GM12878 (cell line): ENCODE data around the gene UBE2E2. TPM values are rescaled to one million over a fixed set of nuclear protein-coding genes. Genes with fewer than 3 reads are reported as not detected.

Source experiments
- BCL11A ChIP-seq: IDR thresholded peaks from 2 replicates; pipeline ENCODE4 v1.6.1; 2011; ENCODE audit warnings: low read depth, low read length
- BMI1 ChIP-seq: fragments of 450-650 bp; IDR thresholded peaks from 2 replicates; pipeline ENCODE4 v1.6.1; 2016; ENCODE audit warnings: mild to moderate bottlenecking, moderate library complexity, borderline replicate concordance
- CEBPZ ChIP-seq: fragments of 150-350 bp; IDR thresholded peaks from 2 replicates; pipeline ENCODE4 v1.6.1; 2016; ENCODE audit warnings: low read depth, low read length
- HSF1 ChIP-seq: fragments of 150-350 bp; IDR thresholded peaks from 2 replicates; pipeline ENCODE4 v1.6.1; 2014; ENCODE audit warnings: mild to moderate bottlenecking, low read depth, low read length
- IRF4 ChIP-seq: IDR thresholded peaks from 2 replicates; pipeline ENCODE4 v1.6.1; 2011; ENCODE audit warnings: low read depth, low read length
- REST ChIP-seq: IDR thresholded peaks from 2 replicates; pipeline ENCODE4 v1.6.1; 2012; ENCODE audit warnings: mild to moderate bottlenecking, low read depth, low read length
- RUNX3 ChIP-seq: IDR thresholded peaks from 2 replicates; pipeline ENCODE4 v1.6.1; 2012; ENCODE audit warnings: low read length, inconsistent platforms
- SKIL ChIP-seq: fragments of 450-650 bp; IDR thresholded peaks from 2 replicates; pipeline ENCODE4 v1.6.1; 2017; ENCODE audit warnings: mild to moderate bottlenecking, low read depth, inconsistent platforms; ENCODE audit not compliant: poor library complexity, severe bottlenecking
- ZNF24 ChIP-seq: fragments of 450-650 bp; IDR thresholded peaks from 2 replicates; pipeline ENCODE4 v1.6.1; 2017; ENCODE audit warnings: antibody characterized with exemption, mild to moderate bottlenecking
- polyA plus RNA-seq, 11 experiments: library from polyadenylated mRNA; depleted of rRNA in 4 of 11; unstranded in 6 of 11; stranded (reverse) in 5 of 11; fragments of >200 nt; fragmentation: Nextera tagmentation in 4 of 11; fragmentation: Illumina TruSeq in 1 of 11; extraction: Ambion mirVana in 4 of 11; extraction: Trizol in 1 of 11; gene quantifications; 1 replicate in 1 of 11; 2 replicates in 10 of 11; pipeline versions ENCODE4 v1.2.1 to v1.2.3, GENCODE V29; 2011 to 2016; ENCODE audit warnings: inconsistent platforms in 2 of 11, missing spikeins in 2 of 11, low read depth in 1 of 11
- total RNA-seq, 4 experiments: library from RNA; depleted of rRNA in 3 of 4; stranded (reverse); fragments of >200 nt in 3 of 4; fragmentation: Illumina TruSeq in 1 of 4; extraction: Trizol in 1 of 4; gene quantifications; 2 replicates each; pipeline versions ENCODE4 v1.2.1 to v1.2.3, GENCODE V29; 2013 to 2021
- TF ChIP-seq, protein P1 (sequence below): fragments of 450-650 bp; formaldehyde crosslinking; IDR thresholded peaks from 2 replicates; pipeline ENCODE4 v1.4.0; 2022; ENCODE audit warnings: mild to moderate bottlenecking, moderate library complexity

UBE2E2 gene
- total and polyA plus RNA-seq, 10 of the 15 experiments (the other 5 are each of a cell fraction or from before 2014, with no cell fraction given), result 8.7 to 71.0 (median 36.4) TPM

- TF ChIP-seq REST, result no peak
- TF ChIP-seq, protein P1, sequence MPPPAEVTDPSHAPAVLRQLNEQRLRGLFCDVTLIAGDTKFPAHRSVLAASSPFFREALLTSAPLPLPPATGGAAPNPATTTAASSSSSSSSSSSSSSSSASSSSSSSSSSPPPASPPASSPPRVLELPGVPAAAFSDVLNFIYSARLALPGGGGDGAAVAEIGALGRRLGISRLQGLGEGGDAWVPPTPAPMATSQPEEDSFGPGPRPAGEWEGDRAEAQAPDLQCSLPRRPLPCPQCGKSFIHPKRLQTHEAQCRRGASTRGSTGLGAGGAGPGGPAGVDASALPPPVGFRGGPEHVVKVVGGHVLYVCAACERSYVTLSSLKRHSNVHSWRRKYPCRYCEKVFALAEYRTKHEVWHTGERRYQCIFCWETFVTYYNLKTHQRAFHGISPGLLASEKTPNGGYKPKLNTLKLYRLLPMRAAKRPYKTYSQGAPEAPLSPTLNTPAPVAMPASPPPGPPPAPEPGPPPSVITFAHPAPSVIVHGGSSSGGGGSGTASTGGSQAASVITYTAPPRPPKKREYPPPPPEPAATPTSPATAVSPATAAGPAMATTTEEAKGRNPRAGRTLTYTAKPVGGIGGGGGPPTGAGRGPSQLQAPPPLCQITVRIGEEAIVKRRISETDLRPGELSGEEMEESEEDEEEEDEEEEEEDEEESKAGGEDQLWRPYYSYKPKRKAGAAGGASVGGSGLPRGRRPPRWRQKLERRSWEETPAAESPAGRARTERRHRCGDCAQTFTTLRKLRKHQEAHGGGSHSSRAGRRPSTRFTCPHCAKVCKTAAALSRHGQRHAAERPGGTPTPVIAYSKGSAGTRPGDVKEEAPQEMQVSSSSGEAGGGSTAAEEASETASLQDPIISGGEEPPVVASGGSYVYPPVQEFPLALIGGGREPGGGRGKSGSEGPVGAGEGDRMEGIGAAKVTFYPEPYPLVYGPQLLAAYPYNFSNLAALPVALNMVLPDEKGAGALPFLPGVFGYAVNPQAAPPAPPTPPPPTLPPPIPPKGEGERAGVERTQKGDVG (CRISPR knock-in tag), result no peak
- no peak for TF ChIP-seq RUNX3
- TF ChIP-seq SKIL, result no peak
- no peak for TF ChIP-seq HSF1
- TF ChIP-seq BCL11A, result no peak
- TF ChIP-seq ZNF24, result no peak
- no peak for TF ChIP-seq BMI1
- no peak for TF ChIP-seq CEBPZ
- no peak for TF ChIP-seq IRF4
Measured at GRCh38 chr3:23356923-23357322, 153.8 kb downstream of the UBE2E2 start (continued).
